T1000 (cell line): ENCODE measurements around the gene APBB2.
"Not testable (repeated sequence)": the region's sequence is repeated elsewhere in the genome, so short reads cannot be mapped to it uniquely, and the experiment has no call there.

ENCODE experiments used
- DNase-seq: peaks from one replicate; lab custom pipeline; 2025; ENCODE audit warnings: mixed read lengths; lab: John Stamatoyannopoulos, UW

The APBB2 gene

GRCh38 chr4:41060352-41061334, 153.7 kb downstream of the APBB2 start:
- peak; percentile 24 for DNase-seq

- not testable (repeated sequence) for DNase-seq
These were observed 154.9 kb downstream of the APBB2 start for GRCh38 chr4:41059411-41059810.

GRCh38 chr4:41058426-41058825, 155.9 kb downstream of the APBB2 start:
- DNase-seq = no peak

GRCh38 chr4:41057467-41057866, 156.9 kb downstream of the APBB2 start:
- DNase-seq = peak; percentile 53

GRCh38 chr4:41052287-41052686, 162.1 kb downstream of the APBB2 start:
- DNase-seq = no peak

GRCh38 chr4:41050880-41051775, 163.2 kb downstream of the APBB2 start:
- no peak for DNase-seq

- no peak for DNase-seq
These were observed 164.2 kb downstream of the APBB2 start for GRCh38 chr4:41050116-41050515.

GRCh38 chr4:41049176-41049575, 165.2 kb downstream of the APBB2 start:
- not testable (repeated sequence) for DNase-seq

GRCh38 chr4:41044791-41045190, 169.6 kb downstream of the APBB2 start:
- DNase-seq = no peak

GRCh38 chr4:41044165-41044564, 170.2 kb downstream of the APBB2 start:
- DNase-seq = no peak

- no peak for DNase-seq
These were observed 170.9 kb downstream of the APBB2 start for GRCh38 chr4:41043465-41043864.

GRCh38 chr4:41041551-41041950, 172.8 kb downstream of the APBB2 start:
- no peak for DNase-seq

- no peak for DNase-seq
These were observed 175.0 kb downstream of the APBB2 start for GRCh38 chr4:41039317-41039716.

GRCh38 chr4:41038304-41038703, 176.0 kb downstream of the APBB2 start:
- no peak for DNase-seq

- DNase-seq = no peak
These were observed 185.2 kb downstream of the APBB2 start for GRCh38 chr4:41029098-41029497.

GRCh38 chr4:41028392-41029076, 185.8 kb downstream of the APBB2 start:
- DNase-seq = no peak

- no peak for DNase-seq
These were observed 187.4 kb downstream of the APBB2 start for GRCh38 chr4:41026971-41027370.

- DNase-seq = no peak
These were observed 188.5 kb downstream of the APBB2 start for GRCh38 chr4:41025824-41026223.

GRCh38 chr4:41024556-41025491, 189.5 kb downstream of the APBB2 start:
- DNase-seq = no peak

GRCh38 chr4:41022116-41022515, 192.2 kb downstream of the APBB2 start:
- no peak for DNase-seq
